Measurements from ENCODE around the gene MYBPH.

Gene MYBPH

DNA sequence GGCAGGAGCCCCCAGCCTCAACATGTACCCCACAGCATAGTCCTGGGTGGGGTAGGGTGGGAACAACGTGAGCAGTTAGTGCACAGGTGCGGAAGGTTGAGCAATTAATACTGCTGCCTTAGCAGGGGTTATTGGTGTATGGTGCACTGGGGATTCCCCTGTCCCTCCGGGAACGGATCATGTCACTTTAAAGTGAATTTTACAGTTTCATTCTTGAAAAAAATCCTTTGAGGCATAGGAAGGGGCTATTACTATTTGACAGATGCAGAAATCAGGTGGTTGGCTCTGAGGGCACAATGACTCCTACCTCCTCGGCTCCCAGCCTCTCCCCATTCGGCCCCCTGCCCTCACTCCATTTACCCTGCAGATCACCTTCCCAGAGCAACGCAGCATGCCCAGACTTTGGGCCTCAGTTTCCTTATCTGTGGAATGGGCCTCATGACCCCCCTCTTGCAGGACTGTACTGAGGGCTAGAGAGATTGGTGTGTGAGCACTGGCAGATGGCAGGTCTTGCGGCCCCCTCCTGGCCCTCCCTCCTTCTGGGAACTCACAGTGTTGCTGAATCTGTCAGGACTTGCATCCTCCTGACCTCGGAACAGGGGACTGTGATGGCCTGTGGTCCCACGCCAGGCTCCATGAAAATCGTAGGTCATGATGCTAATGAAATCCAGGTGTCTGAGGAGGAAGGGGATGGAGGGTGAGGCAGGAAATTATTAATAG, 5.1 kb upstream of the MYBPH start:
- DNase-seq (ENCODE audit: low read depth in 2 of 2, low spot score in 1 of 2): no peak

DNA sequence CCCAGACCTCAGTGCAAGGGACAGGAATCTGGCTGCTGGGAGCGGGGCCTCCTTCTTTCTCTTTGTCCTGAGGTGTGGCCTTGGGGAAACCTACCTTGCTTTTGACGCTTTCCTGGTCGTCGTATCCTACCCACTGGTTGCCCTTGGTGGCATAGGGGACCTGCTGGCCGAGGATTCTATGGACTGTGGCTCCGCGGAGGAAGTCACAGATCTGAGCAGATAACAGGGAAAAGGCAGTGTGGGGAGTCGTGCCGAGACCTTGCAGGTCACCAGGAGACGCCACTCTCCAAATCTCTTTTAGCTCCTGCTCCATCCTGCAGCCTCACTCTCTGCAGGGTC, 4.0 kb upstream of the MYBPH start:
- DNase-seq (ENCODE audit: low read depth in 2 of 2, low spot score in 1 of 2): no peak

DNA sequence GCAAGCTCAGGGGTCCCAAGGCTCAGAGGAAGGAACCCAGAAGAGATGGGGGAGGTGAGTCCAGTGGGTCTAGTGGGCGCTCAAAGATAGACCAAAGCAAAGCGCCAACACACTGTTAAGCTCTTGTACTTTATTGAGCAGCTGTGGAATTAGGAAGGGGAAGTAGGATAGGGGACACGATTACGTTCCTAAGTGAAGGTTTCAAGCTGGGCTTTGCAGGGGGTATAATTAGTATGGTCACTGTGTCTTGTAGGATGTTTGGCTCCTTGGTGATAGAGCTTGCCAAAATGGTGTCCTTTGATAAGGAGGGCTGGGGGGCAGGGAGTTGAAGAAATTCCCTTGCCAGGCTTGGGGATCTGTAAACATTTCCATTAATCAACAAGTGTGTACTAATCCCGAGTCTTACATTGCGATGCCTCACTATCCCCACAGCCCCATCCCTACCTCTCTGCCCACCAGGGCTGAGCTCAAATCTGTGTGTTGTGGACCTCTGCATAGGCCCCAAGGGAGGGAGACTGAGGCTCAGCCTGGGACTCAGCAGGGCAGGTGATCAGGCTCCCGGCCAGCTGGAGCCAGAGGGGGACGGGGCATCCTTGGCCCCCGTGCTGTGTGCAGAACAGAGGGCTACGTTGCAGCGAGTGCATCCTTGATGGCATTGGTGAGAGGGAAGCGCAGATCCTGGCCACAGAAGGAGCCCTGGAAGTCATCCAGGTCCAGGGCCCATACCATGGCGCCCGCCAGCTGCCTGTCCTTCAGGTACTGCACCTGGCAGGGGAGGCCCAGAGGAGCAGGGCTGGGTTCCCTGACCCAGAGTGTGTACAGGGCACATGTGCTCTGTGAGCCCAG, 3.4 kb upstream of the MYBPH start:
- no peak for DNase-seq (ENCODE audit: low read depth in 2 of 2, low spot score in 1 of 2)

- DNase-seq (ENCODE audit: low read depth in 2 of 2, low spot score in 1 of 2): no peak
Observed at GRCh38 chr1:203178083-203178482, 2.5 kb upstream of the MYBPH start.

- no peak for DNase-seq (ENCODE audit: low read depth in 2 of 2, low spot score in 1 of 2)
Observed at GRCh38 chr1:203177470-203178039, 1.9 kb upstream of the MYBPH start.

DNA sequence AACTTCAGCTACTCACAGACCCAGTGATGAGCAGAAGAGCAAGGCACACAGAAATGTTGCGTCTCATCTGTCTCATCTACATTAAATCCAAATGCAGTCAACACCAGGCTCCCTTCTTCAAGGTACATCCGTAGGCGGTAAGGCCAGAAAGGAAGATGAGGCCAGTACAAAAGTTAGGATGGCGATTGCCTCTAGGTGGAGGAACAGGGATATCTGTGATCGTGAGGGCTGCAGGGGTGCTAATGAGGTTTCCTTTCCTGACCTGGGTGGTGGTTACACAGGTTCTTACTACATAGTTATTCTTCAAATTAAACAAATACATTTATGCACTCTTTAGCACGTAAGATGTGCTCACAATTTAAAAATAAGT, 1.4 kb upstream of the MYBPH start:
- DNase-seq (ENCODE audit: low read depth in 2 of 2, low spot score in 1 of 2): no peak

- DNase-seq (ENCODE audit: low read depth in 2 of 2, low spot score in 1 of 2): no peak
Observed at GRCh38 chr1:203176273-203177035, 828 bp upstream of the MYBPH start.

- no peak for DNase-seq (ENCODE audit: low read depth in 2 of 2, low spot score in 1 of 2)
Observed at GRCh38 chr1:203175827-203176241, 208 bp upstream of the MYBPH start.

- DNase-seq (ENCODE audit: low read depth in 2 of 2, low spot score in 1 of 2): no peak
Observed at GRCh38 chr1:203174324-203174985, 1.2 kb downstream of the MYBPH start.

- no peak for DNase-seq (ENCODE audit: low read depth in 2 of 2, low spot score in 1 of 2)
Observed at GRCh38 chr1:203173566-203173965, 2.1 kb downstream of the MYBPH start.

- no peak for DNase-seq (ENCODE audit: low read depth in 2 of 2, low spot score in 1 of 2)
Observed at GRCh38 chr1:203173011-203173555, 2.5 kb downstream of the MYBPH start.

- DNase-seq (ENCODE audit: low read depth in 2 of 2, low spot score in 1 of 2): no peak
Observed at GRCh38 chr1:203172184-203173010, 3.2 kb downstream of the MYBPH start.

DNA sequence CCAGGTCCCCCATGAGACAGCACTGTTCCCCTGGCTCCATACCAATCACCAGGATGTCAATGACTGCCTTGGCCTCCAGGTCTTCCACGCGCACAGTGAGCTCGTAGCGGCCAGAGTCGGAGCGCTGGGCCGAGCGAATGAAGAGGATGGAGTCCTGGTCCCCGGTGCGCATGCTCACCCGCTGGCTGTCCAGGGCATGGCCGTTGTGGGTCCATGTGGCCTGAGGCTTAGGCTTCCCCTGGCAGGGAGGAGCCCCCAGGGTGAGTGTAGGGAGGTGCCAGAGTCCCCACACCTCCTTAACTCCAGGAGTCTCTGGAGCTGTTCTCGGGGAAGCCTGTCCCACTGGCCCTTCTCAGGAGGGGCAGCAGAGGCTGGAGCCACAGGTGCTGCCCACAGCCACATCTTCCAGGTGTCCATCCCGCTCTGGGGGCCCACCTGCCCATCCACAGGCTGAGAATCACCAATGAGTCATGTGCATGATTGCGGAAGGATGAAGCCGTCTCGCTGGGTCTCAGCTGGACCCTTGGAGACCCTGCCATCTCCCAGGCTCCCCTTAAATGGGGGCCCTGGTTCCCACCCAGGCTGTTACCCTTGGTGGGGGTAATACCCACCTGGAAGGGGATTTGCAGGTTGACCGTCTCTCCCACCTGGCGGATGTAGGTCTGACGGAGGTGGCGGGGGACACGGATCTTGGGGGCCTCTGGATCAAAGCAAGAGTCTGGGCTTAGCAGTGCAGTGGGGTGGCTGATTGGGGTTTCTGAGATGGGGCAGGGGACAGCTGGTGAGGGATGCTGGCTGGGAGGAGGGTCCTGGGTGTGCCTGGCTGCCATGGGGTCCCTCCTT, 4.1 kb downstream of the MYBPH start:
- no peak for DNase-seq (ENCODE audit: low read depth in 2 of 2, low spot score in 1 of 2)

DNA sequence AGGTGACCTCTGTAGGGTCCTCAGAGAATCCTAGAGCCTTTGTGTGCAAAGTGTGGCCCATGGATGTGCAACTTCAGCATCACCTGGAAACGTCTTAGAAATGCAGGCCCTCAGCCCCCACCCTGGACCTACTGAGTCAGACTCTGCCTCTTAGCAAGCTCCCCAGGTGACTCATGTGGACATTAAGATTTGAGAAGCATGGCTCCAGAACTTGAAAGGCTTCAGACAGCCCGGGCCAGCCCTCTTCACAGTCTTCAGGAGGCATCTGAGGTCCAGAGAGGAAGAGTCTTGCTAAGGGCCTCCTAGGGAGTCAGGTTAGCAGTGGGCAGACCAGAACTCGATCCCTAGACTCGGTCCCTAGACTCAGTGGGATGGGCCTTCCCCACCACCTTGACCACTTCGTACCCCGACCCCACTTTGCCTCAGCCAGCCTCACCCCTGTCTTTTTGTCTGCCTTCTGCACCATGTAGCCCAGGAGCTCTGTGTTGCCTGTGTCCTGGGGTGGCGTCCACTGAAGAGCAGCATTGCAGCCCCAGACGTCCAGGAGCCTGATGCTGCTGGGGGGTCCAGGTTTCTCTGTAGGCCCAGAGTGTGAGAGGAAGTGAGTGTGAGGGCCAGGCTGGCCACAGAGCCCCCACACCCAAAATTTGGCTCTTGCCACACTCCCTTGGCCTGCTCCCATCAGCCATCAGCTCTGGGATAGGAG, 4.8 kb downstream of the MYBPH start:
- no peak for DNase-seq (ENCODE audit: low read depth in 2 of 2, low spot score in 1 of 2)

GRCh38 chr1:203169770-203170520, 5.7 kb downstream of the MYBPH start:
- DNase-seq (ENCODE audit: low read depth in 2 of 2, low spot score in 1 of 2): no peak

DNA sequence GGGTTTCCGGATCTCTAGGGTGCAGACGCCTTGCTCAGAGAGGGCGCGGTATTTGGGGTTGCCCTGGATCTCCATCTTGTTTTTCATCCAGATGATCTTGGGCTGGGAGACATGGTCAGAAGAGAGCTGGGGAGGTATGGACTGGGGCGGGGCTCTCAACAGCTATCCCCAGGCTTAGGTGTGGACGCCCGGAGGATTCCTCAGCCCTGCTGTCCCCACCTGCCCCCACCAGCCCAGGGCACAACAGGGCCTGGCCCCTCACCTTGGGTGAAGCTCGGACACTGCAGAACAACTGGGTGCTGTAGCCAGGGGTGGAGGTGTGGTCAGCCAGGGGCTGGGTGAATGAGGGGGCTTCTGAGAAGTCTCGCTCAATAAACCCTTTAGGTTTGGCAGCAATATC, 6.6 kb downstream of the MYBPH start:
- no peak for DNase-seq (ENCODE audit: low read depth in 2 of 2, low spot score in 1 of 2)

- no peak for DNase-seq (ENCODE audit: low read depth in 2 of 2, low spot score in 1 of 2)
Observed at GRCh38 chr1:203168256-203168786, 7.3 kb downstream of the MYBPH start.

- no peak for DNase-seq (ENCODE audit: low read depth in 2 of 2, low spot score in 1 of 2)
Observed at GRCh38 chr1:203167913-203168200, 7.8 kb downstream of the MYBPH start.

All from stimulated activated CD8-positive, alpha-beta memory T cell treated with anti-CD3 and anti-CD28 coated beads, Interleukin-4, amount 100 ng/mL, for 1 hour (primary cell).